Measurements from ENCODE around the gene RAB30. TPM values are rescaled to one million over a fixed set of nuclear protein-coding genes. Genes with fewer than 3 reads are reported as not detected.

RAB30 gene
- total RNA-seq, 2 donors from 2014 or later: 8.4 to 15.8 TPM

DNA sequence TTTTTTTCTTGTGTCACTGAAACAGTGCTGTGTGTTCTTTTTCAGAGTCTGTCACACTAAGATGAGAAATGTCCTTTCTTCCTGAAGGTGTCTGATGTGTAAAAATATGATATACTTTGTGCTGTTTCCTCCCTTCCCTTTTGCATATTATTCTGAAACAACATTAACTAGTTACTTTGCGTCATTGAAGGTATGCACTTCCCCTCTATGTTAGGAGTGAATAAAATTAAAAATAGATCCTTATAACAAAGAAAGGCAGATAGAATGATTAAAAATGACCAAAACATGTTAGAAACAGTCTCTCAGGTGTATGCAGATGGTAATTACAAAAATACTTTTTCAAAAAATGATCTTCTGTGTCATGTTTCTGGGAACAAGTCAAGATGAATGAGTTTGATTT, 1.6 kb upstream of the RAB30 start:
- Histone ChIP-seq H3K4me1 (ENCODE audit: control insufficient read depth, insufficient read depth, low read length) (no peaks in the 10 kb centered on the region), H3K27me3 (ENCODE audit: control insufficient read depth, insufficient read depth, low read length, poor library complexity, severe bottlenecking) (no peaks in the 10 kb centered on the region), H3K9ac (ENCODE audit: extremely low read depth, low read length, poor library complexity, severe bottlenecking) (peak overlapping the region; percentile 93), H3K9me3 (ENCODE audit: control insufficient read depth, low read length) (no peaks in the 10 kb centered on the region), H3K4me3 (ENCODE audit: low read length) (peak overlapping the region; percentile 97), H3K36me3 (ENCODE audit: control insufficient read depth, insufficient read depth, low read length) (peaks cover 46% of the 10 kb centered on the region), H3K27ac (ENCODE audit: low read depth, low read length) (no peak overlapping the region)
- no CpG with 5 or more reads among the region's 1 CpG for WGBS, 2 experiments (ENCODE audit: insufficient coverage in 1 of 2, insufficient read length in 1 of 2)
- peaks cover 3% of the 10 kb centered on the region for H3K27me3 Mint-ChIP-seq (ENCODE audit: insufficient read depth)
- H3K4me3 Mint-ChIP-seq: no peak overlapping the region
- peaks cover 22% of the 10 kb centered on the region for H3K4me1 Mint-ChIP-seq
- TF ChIP-seq, protein P1, sequence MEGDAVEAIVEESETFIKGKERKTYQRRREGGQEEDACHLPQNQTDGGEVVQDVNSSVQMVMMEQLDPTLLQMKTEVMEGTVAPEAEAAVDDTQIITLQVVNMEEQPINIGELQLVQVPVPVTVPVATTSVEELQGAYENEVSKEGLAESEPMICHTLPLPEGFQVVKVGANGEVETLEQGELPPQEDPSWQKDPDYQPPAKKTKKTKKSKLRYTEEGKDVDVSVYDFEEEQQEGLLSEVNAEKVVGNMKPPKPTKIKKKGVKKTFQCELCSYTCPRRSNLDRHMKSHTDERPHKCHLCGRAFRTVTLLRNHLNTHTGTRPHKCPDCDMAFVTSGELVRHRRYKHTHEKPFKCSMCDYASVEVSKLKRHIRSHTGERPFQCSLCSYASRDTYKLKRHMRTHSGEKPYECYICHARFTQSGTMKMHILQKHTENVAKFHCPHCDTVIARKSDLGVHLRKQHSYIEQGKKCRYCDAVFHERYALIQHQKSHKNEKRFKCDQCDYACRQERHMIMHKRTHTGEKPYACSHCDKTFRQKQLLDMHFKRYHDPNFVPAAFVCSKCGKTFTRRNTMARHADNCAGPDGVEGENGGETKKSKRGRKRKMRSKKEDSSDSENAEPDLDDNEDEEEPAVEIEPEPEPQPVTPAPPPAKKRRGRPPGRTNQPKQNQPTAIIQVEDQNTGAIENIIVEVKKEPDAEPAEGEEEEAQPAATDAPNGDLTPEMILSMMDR (conservative IDR thresholded peaks at IDR 0.05): no peak
- DNase-seq: no peak
- H3K27ac Mint-ChIP-seq: no peak overlapping the region
- H3K9me3 Mint-ChIP-seq: no peaks in the 10 kb centered on the region
- peaks cover 22% of the 10 kb centered on the region for H3K36me3 Mint-ChIP-seq (ENCODE audit: low read depth)

DNA sequence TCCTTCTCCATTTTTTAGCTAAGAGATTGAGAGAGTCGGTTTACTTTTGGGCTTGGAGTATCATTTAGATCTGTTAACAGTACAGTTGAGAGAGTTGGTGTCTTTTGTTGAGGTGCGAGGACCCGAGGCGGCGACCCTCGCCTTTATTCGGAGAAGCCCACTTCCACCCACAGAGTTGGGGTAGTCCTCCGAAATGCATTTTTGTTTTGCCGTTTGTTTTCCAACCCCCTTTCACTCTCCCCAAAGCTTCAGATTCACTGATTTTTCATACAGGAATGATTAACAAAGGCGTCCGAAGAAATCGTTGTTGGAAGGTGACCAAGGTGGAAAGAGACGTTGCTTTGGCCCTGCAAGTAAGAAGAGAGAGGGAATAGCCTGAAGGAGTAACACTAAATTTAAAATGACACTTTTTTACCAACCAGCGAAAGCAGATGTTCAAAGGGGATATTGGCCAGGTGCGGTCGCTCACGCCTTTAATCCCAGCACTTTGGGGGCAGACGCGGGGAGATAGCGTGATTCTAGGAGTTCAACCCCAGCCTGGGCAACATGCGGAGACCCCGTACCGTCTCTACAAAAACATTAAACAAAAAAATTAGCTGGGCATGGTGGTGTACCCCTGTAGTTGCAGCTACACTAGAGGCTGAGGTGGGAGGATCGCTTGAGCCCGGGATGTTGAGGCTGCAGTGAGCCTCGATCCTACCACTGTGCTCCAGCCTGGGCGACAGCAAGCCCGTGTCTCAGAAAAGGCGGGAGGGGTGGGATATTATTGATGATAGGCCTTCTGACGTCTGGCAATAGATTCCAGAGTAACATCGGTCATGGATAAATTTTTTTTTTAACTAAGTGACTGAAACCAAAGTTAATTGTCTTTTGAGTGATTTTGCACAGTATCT, 899 bp upstream of the RAB30 start:
- peaks cover 3% of the 10 kb centered on the region for H3K27me3 Mint-ChIP-seq (ENCODE audit: insufficient read depth)
- H3K27ac Mint-ChIP-seq: no peak overlapping the region
- no peak overlapping the region for H3K4me3 Mint-ChIP-seq
- H3K36me3 Mint-ChIP-seq (ENCODE audit: low read depth): peaks cover 22% of the 10 kb centered on the region
- Histone ChIP-seq H3K9me3 (ENCODE audit: control insufficient read depth, low read length) (no peaks in the 10 kb centered on the region), H3K4me1 (ENCODE audit: control insufficient read depth, insufficient read depth, low read length) (no peaks in the 10 kb centered on the region), H3K9ac (ENCODE audit: extremely low read depth, low read length, poor library complexity, severe bottlenecking) (peak overlapping the region; percentile 93), H3K27ac (ENCODE audit: low read depth, low read length) (peak overlapping the region; percentile 83), H3K27me3 (ENCODE audit: control insufficient read depth, insufficient read depth, low read length, poor library complexity, severe bottlenecking) (no peaks in the 10 kb centered on the region), H3K4me3 (ENCODE audit: low read length) (peak overlapping the region; percentile 97), H3K36me3 (ENCODE audit: control insufficient read depth, insufficient read depth, low read length) (peaks cover 43% of the 10 kb centered on the region)
- no peaks in the 10 kb centered on the region for H3K9me3 Mint-ChIP-seq
- TF ChIP-seq, protein P1 (conservative IDR thresholded peaks at IDR 0.05): no peak
- DNase-seq: peak; percentile 57
- peaks cover 22% of the 10 kb centered on the region for H3K4me1 Mint-ChIP-seq
- WGBS, 2 experiments (ENCODE audit: insufficient coverage in 1 of 2, insufficient read length in 1 of 2): 12 to 20% methylated on average over 24 to 31 of the region's 31 CpGs

DNA sequence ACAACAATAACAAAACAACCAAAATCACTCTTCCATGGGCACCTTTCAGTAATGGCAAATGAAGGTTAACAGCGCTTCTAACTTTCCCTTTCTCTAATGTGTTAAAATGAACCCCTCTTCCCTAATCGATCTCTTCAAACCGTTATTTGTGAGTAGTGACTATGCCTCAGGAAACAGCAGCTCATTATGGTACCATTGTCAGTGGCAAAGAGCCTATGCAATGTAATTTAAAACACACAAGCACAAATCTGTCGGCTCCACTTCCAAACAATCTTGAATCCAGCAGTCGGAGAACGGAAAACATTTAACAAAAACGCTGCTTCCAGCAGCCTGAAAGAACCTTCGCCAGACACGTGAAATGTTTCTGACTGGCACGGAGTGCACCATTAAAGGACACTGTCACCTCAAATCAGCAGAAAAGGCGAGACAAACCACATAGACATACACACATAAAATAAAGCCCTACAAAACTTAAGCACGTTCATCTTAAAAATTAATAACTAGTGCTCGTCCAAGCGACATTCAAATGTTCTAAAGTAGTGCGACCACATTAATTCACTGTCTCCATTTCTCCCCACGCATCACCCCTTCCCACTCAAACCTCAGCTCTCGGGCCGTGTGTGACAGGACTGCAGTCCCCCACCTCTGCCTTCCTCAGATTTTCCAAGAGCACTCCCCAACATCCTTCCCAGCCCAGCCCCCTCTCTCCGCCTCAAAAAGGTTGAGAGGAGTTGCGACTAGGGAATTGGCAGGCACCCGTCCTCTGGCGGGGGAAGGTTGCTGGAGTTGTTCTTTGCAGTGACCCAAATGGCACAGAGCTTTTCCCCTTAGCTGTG, 748 bp downstream of the RAB30 start:
- peak overlapping the region; percentile 86 for H3K27ac ChIP-seq (ENCODE audit: low read depth, low read length)
- Mint-ChIP-seq H3K27ac (no peak overlapping the region), H3K36me3 (ENCODE audit: low read depth) (peaks cover 22% of the 10 kb centered on the region), H3K4me3 (no peak overlapping the region), H3K4me1 (peaks cover 22% of the 10 kb centered on the region), H3K9me3 (no peaks in the 10 kb centered on the region), H3K27me3 (ENCODE audit: insufficient read depth) (peaks cover 3% of the 10 kb centered on the region)
- TF ChIP-seq, protein P1 (conservative IDR thresholded peaks at IDR 0.05): no peak
- peak overlapping the region; percentile 97 for H3K4me3 ChIP-seq (ENCODE audit: low read length)
- H3K4me1 ChIP-seq (ENCODE audit: control insufficient read depth, insufficient read depth, low read length): no peaks in the 10 kb centered on the region
- 1 to 3% methylated on average over 17 to 22 of the region's 22 CpGs for WGBS, 2 experiments (ENCODE audit: insufficient coverage in 1 of 2, insufficient read length in 1 of 2)
- H3K36me3 ChIP-seq (ENCODE audit: control insufficient read depth, insufficient read depth, low read length): peaks cover 26% of the 10 kb centered on the region
- no peaks in the 10 kb centered on the region for H3K27me3 ChIP-seq (ENCODE audit: control insufficient read depth, insufficient read depth, low read length, poor library complexity, severe bottlenecking)
- H3K9ac ChIP-seq (ENCODE audit: extremely low read depth, low read length, poor library complexity, severe bottlenecking): peak overlapping the region; percentile 93
- no peak for DNase-seq
- no peaks in the 10 kb centered on the region for H3K9me3 ChIP-seq (ENCODE audit: control insufficient read depth, low read length)
